Breast epithelium (tissue), 3 donors: ENCODE results near the gene CASD1.

Experiments
- CTCF ChIP-seq, 3 donors: fragments of 450-650 bp; IDR thresholded peaks; one replicate each; pipeline ENCODE4 v1.5.1; 2016 to 2017; ENCODE audit warnings: antibody characterized with exemption in 3 of 3, mild to moderate bottlenecking in 3 of 3, moderate library complexity in 3 of 3
- POLR2A ChIP-seq: fragments of 450-650 bp; IDR thresholded peaks from one replicate; pipeline ENCODE4 v1.6.1; 2016; ENCODE audit warnings: antibody characterized with exemption, mild to moderate bottlenecking, moderate library complexity

GRCh38 chr7:94511718-94512117 lies 2.1 kb downstream of the CASD1 start:
- TF ChIP-seq CTCF (IDR thresholded peaks at IDR 0.05) (no peak), POLR2A (no peak)
